Astrocyte (in vitro differentiated cells and primary cell): ENCODE results near the gene EMX1.

ENCODE experiments used
- CTCF ChIP-seq: IDR thresholded peaks from 2 replicates; pipeline ENCODE4 v1.5.1; 2011; ENCODE audit warnings: low read depth, mild to moderate bottlenecking, inconsistent platforms, low read length, moderate library complexity; ENCODE audit not compliant: insufficient read depth
- EZH2 ChIP-seq: IDR thresholded peaks from 2 replicates; pipeline ENCODE4 v1.6.1; 2012; ENCODE audit warnings: mild to moderate bottlenecking, low read length, inconsistent platforms; ENCODE audit not compliant: insufficient read depth

- TF ChIP-seq EZH2 (no peak), CTCF (no peak)
Measured at GRCh38 chr2:72888438-72889202, 28.7 kb upstream of the EMX1 start.
